Measurements from ENCODE around the gene POLA2. TPM values are rescaled to one million over a fixed set of nuclear protein-coding genes. Genes with fewer than 3 reads are reported as not detected.

Gene POLA2
- polyA plus RNA-seq, 3 donors, result 4.0 to 8.3 (median 5.2) TPM

DNA sequence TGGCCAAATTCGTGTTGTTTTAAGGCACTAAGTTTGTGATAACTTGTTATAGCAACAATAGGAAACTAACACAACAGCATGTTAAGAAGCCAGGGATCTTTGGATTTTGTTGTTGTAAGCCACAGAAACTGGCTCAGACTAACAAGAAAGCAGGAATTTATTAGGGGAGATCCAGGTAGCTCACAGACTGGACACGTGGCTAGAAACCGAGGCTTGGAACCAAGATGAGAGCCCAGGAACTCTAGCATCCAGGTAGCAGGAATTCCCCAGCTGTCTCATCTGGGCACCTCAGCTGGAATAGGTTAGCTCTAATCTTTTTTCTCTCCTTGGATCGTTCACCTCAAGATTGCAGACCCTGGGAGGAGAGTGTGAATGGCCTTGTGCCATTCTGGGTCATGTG is 24.9 kb downstream of the POLA2 start:
- Mint-ChIP-seq H3K9me3 (peaks cover 0 to 2% (median 0%) of the 10 kb centered on the region in 7 donors), H3K36me3 (peaks cover 42 to 55% of the 10 kb centered on the region in 2 donors), H3K27ac (peak overlapping the region in 2 of 7 donors; percentile 20 to 73), H3K27me3 (ENCODE audit: low read depth in 3 of 3) (no peaks in the 10 kb centered on the region), H3K4me1 (peaks cover 35% of the 10 kb centered on the region), H3K4me3 (no peak overlapping the region)
- Histone ChIP-seq H3K4me2 (replicated peaks; ENCODE audit: extremely low read depth, low read length, poor library complexity, severe bottlenecking) (no peak overlapping the region), H3K4me1 (ENCODE audit: control insufficient read depth in 1 of 2, insufficient read depth in 2 of 2, low read length in 2 of 2) (peaks cover 36 to 39% of the 10 kb centered on the region in 2 donors), H3K27ac (ENCODE audit: low read depth in 1 of 2, low read length in 2 of 2) (peak overlapping the region in 1 of 2 donors; percentile 4), H3K9me3 (replicated peaks in 1 of 2; ENCODE audit: control insufficient read depth in 1 of 2, insufficient read depth in 1 of 2, low read length in 2 of 2) (no peaks in the 10 kb centered on the region), H3K4me3 (replicated peaks in 1 of 3; ENCODE audit: low read depth in 2 of 3, low read length in 3 of 3) (no peak overlapping the region), H2AFZ (ENCODE audit: insufficient read depth, low read depth, low read length, poor library complexity, severe bottlenecking) (no peak overlapping the region), H3K36me3 (replicated peaks in 1 of 2; ENCODE audit: control insufficient read depth in 1 of 2, insufficient read depth in 2 of 2, low read length in 2 of 2) (peaks cover 11 to 44% of the 10 kb centered on the region in 2 donors), H4K20me1 (ENCODE audit: insufficient read depth, low read length) (no peaks in the 10 kb centered on the region), H3K9ac (ENCODE audit: insufficient read depth, low read length, poor library complexity, severe bottlenecking) (no peak overlapping the region), H3K79me2 (ENCODE audit: insufficient read depth, low read length) (no peaks in the 10 kb centered on the region), H3K27me3 (ENCODE audit: control insufficient read depth in 2 of 2, insufficient read depth in 2 of 2, low read length in 2 of 2) (no peaks in the 10 kb centered on the region)
- no peak for TF ChIP-seq CTCF (IDR thresholded peaks at IDR 0.05)
- DNase-seq, result no peak
- WGBS (ENCODE audit: insufficient coverage), result 100% methylated on average over 2 of the region's 4 CpGs
- intact Hi-C loops (cut with micrococcal nuclease), result no loop called here

GRCh38 chr11:65287601-65288000 is 25.8 kb downstream of the POLA2 start:
- Mint-ChIP-seq H3K36me3 (peaks cover 34 to 48% of the 10 kb centered on the region in 2 donors), H3K27ac (peak overlapping the region in 3 of 7 donors; percentile 15 to 46 (median 41)), H3K4me3 (no peak overlapping the region), H3K4me1 (peaks cover 43% of the 10 kb centered on the region), H3K9me3 (peaks cover 0 to 2% (median 0%) of the 10 kb centered on the region in 7 donors), H3K27me3 (ENCODE audit: low read depth in 3 of 3) (peaks cover 0 to 4% (median 0%) of the 10 kb centered on the region in 3 donors)
- H3K27me3 ChIP-seq (ENCODE audit: control insufficient read depth in 2 of 2, insufficient read depth in 2 of 2, low read length in 2 of 2), result no peaks in the 10 kb centered on the region
- H4K20me1 ChIP-seq (ENCODE audit: insufficient read depth, low read length), result no peaks in the 10 kb centered on the region
- H3K9ac ChIP-seq (ENCODE audit: insufficient read depth, low read length, poor library complexity, severe bottlenecking), result no peak overlapping the region
- no peak overlapping the region for H2AFZ ChIP-seq (ENCODE audit: insufficient read depth, low read depth, low read length, poor library complexity, severe bottlenecking)
- peaks cover 45 to 48% of the 10 kb centered on the region in 2 donors for H3K4me1 ChIP-seq (ENCODE audit: control insufficient read depth in 1 of 2, insufficient read depth in 2 of 2, low read length in 2 of 2)
- H3K79me2 ChIP-seq (ENCODE audit: insufficient read depth, low read length), result no peaks in the 10 kb centered on the region
- 100% methylated on average over 1 of the region's 2 CpGs for WGBS (ENCODE audit: insufficient coverage)
- H3K9me3 ChIP-seq (replicated peaks in 1 of 2; ENCODE audit: control insufficient read depth in 1 of 2, insufficient read depth in 1 of 2, low read length in 2 of 2), result no peaks in the 10 kb centered on the region
- H3K4me3 ChIP-seq (replicated peaks in 1 of 3; ENCODE audit: low read depth in 2 of 3, low read length in 3 of 3), result no peak overlapping the region
- no peak overlapping the region for H3K27ac ChIP-seq (ENCODE audit: low read depth in 1 of 2, low read length in 2 of 2)
- H3K4me2 ChIP-seq (replicated peaks; ENCODE audit: extremely low read depth, low read length, poor library complexity, severe bottlenecking), result no peak overlapping the region
- TF ChIP-seq CTCF (IDR thresholded peaks at IDR 0.05), result no peak
- intact Hi-C loops (cut with micrococcal nuclease), result no loop called here
- peaks cover 2 to 35% of the 10 kb centered on the region in 2 donors for H3K36me3 ChIP-seq (replicated peaks in 1 of 2; ENCODE audit: control insufficient read depth in 1 of 2, insufficient read depth in 2 of 2, low read length in 2 of 2)
- no peak for DNase-seq
